A673 (cell line): ENCODE data around the gene FSIP1. TPM values are rescaled to one million over a fixed set of nuclear protein-coding genes. Genes with fewer than 3 reads are reported as not detected.

Source experiments
- BruUV-seq: library from RNA; stranded (reverse); fragments of 400-500 nt; replicated peaks from 2 replicates; lab custom pipeline; 2021; lab: Mats Ljungman, UMichigan
- CTCF ChIA-PET: fragments of 300-600 bp; sonication (Branson Sonifier 250); formaldehyde crosslinking; loops from one replicate; lab custom pipeline; 2022; ENCODE audit warnings: antibody characterized with exemption; lab: Charles Lee
- POLR2A ChIA-PET: fragments of 300-600 bp; sonication (Branson Sonifier 250); formaldehyde crosslinking; loops from one replicate; lab custom pipeline; 2022; ENCODE audit warnings: antibody characterized with exemption; ENCODE audit not compliant: low non-redundant PET; lab: Charles Lee
- DNase-seq: peaks from one replicate; pipeline ENCODE4 v3.0.0-alpha.2; 2015; ENCODE audit warnings: low spot score
- H3K27ac ChIP-seq: fragments of 200-600 bp; sonication (generic); 2 replicates; pipeline ENCODE4 v1.5.1; 2016; ENCODE audit warnings: mixed run types, low read depth, mild to moderate bottlenecking, mixed read lengths, antibody characterized with exemption, low read length; ENCODE audit not compliant: poor library complexity, severe bottlenecking
- H3K27me3 ChIP-seq: fragments of 200-600 bp; sonication (generic); replicated peaks from 2 replicates; pipeline ENCODE4 v1.6.1; 2017; ENCODE audit warnings: mixed run types, low read depth, mild to moderate bottlenecking, mixed read lengths, antibody characterized with exemption, low read length; ENCODE audit not compliant: insufficient read depth, poor library complexity
- H3K36me3 ChIP-seq: fragments of 200-600 bp; sonication (generic); 2 replicates; pipeline ENCODE4 v1.6.1; 2016; ENCODE audit warnings: mixed run types, mild to moderate bottlenecking, mixed read lengths, antibody characterized with exemption, low read length; ENCODE audit not compliant: insufficient read depth, poor library complexity, severe bottlenecking
- H3K4me1 ChIP-seq: fragments of 200-600 bp; sonication (generic); 2 replicates; pipeline ENCODE4 v1.6.1; 2017; ENCODE audit warnings: mixed run types, mild to moderate bottlenecking, mixed read lengths, antibody characterized with exemption, low read length; ENCODE audit not compliant: insufficient read depth, poor library complexity, severe bottlenecking
- H3K4me3 ChIP-seq: fragments of 200-600 bp; sonication (generic); 2 replicates; pipeline ENCODE4 v1.5.1; 2016; ENCODE audit warnings: low read depth, mixed run types, mild to moderate bottlenecking, mixed read lengths, low read length; ENCODE audit not compliant: poor library complexity, severe bottlenecking
- H3K9me3 ChIP-seq: fragments of 200-600 bp; sonication (generic); 2 replicates; pipeline ENCODE4 v1.6.1; 2016; ENCODE audit warnings: mixed run types, low read depth, mild to moderate bottlenecking, mixed read lengths, antibody characterized with exemption, low read length; ENCODE audit not compliant: poor library complexity, severe bottlenecking
- CTCF ChIP-seq: fragments of 300-800, 200-600 bp; sonication (generic); conservative IDR thresholded peaks from 2 replicates; pipeline ENCODE4 v1.5.1; 2017; ENCODE audit warnings: low read depth, mild to moderate bottlenecking, antibody characterized with exemption, low read length, moderate library complexity, mixed read lengths
- EZH2 ChIP-seq: fragments of 200-600 bp; sonication (generic); IDR thresholded peaks from 2 replicates; pipeline ENCODE4 v1.6.1; 2017; ENCODE audit warnings: borderline replicate concordance, low read depth, mild to moderate bottlenecking, mixed read lengths, antibody characterized with exemption, low read length; ENCODE audit not compliant: poor library complexity, severe bottlenecking
- intact Hi-C: fragments of 100-400 bp; cut with micrococcal nuclease; formaldehyde crosslinking; loops from one replicate; pipeline ENCODE4 v1.10.0; 2022; ENCODE audit not compliant: unreplicated experiment
- total RNA-seq: library from RNA; stranded (reverse); gene quantifications from 2 replicates; pipeline ENCODE4 v1.2.3, GENCODE V29; 2021

FSIP1 gene
- total RNA-seq, 1 experiment from 2014 or later, result 0.37 TPM

- H3K36me3 ChIP-seq, result no peaks in the 10 kb centered on the region
- intact Hi-C loops, result no loop called here
- no peak overlapping the region for H3K4me3 ChIP-seq
- CTCF ChIA-PET, result no interaction called here
- H3K27ac ChIP-seq, result no peak overlapping the region
- H3K27me3 ChIP-seq, result no peaks in the 10 kb centered on the region
- BruUV-seq, result no TSS peak
- POLR2A ChIA-PET, result no interaction called here
- TF ChIP-seq CTCF (no peak), EZH2 (no peak)
- DNase-seq, result no peak
- no peaks in the 10 kb centered on the region for H3K4me1 ChIP-seq
- no peaks in the 10 kb centered on the region for H3K9me3 ChIP-seq
These were observed 151.3 kb downstream of the FSIP1 start for GRCh38 chr15:39631357-39631756.

- TF ChIP-seq CTCF (no peak), EZH2 (no peak)
- POLR2A ChIA-PET, result no interaction called here
- CTCF ChIA-PET, result no interaction called here
- Histone ChIP-seq H3K4me3 (no peak overlapping the region), H3K36me3 (no peaks in the 10 kb centered on the region), H3K27me3 (no peaks in the 10 kb centered on the region), H3K4me1 (no peaks in the 10 kb centered on the region), H3K9me3 (no peaks in the 10 kb centered on the region), H3K27ac (no peak overlapping the region)
- intact Hi-C loops, result no loop called here
- BruUV-seq, result no TSS peak
- no peak for DNase-seq
These were observed 152.7 kb downstream of the FSIP1 start for GRCh38 chr15:39629906-39630305.

- intact Hi-C loops, result no loop called here
- TF ChIP-seq EZH2 (no peak), CTCF (no peak)
- ChIA-PET POLR2A (no interaction called here), CTCF (no interaction called here)
- no peak overlapping the region for H3K4me3 ChIP-seq
- no peaks in the 10 kb centered on the region for H3K9me3 ChIP-seq
- no peak overlapping the region for H3K27ac ChIP-seq
- H3K27me3 ChIP-seq, result no peaks in the 10 kb centered on the region
- no TSS peak for BruUV-seq
- DNase-seq, result no peak
- H3K4me1 ChIP-seq, result no peaks in the 10 kb centered on the region
- H3K36me3 ChIP-seq, result no peaks in the 10 kb centered on the region
These were observed 153.3 kb downstream of the FSIP1 start for GRCh38 chr15:39629371-39629770.
